Liver (tissue), 9 donors: ENCODE data around the gene HAO2. TPM values are rescaled to one million over a fixed set of nuclear protein-coding genes. Genes with fewer than 3 reads are reported as not detected.
"Not testable (repeated sequence)": the region's sequence is repeated elsewhere in the genome, so short reads cannot be mapped to it uniquely, and the experiment has no call there.

ENCODE experiments used
- DNase-seq: peaks from one replicate; pipeline ENCODE4 v3.0.0-alpha.2; 2017; ENCODE audit warnings: low spot score
- H3K27ac ChIP-seq, 2 donors: one replicate each; pipeline ENCODE4 v1.7.0; 2013; ENCODE audit warnings: inconsistent platforms in 2 of 2, low read length in 2 of 2, control low read depth in 1 of 2, low read depth in 1 of 2, mild to moderate bottlenecking in 1 of 2
- H3K27me3 ChIP-seq, 4 donors: one replicate each; pipeline versions ENCODE4 v1.6.1 to v1.7.0; 2013; ENCODE audit warnings: low read length in 3 of 4, inconsistent platforms in 1 of 4, mild to moderate bottlenecking in 1 of 4, moderate library complexity in 1 of 4; ENCODE audit not compliant: control insufficient read depth in 4 of 4, insufficient read depth in 4 of 4
- H3K36me3 ChIP-seq, 4 donors: one replicate each; pipeline versions ENCODE4 v1.6.1 to v1.7.0; 2013; ENCODE audit warnings: low read length in 3 of 4, mild to moderate bottlenecking in 3 of 4, low read depth in 1 of 4, moderate library complexity in 1 of 4; ENCODE audit not compliant: control insufficient read depth in 4 of 4, insufficient read depth in 3 of 4
- H3K4me1 ChIP-seq, 4 donors: one replicate each; pipeline versions ENCODE4 v1.6.1 to v1.7.0; 2013; ENCODE audit warnings: low read length in 3 of 4, mild to moderate bottlenecking in 3 of 4, moderate library complexity in 1 of 4; ENCODE audit not compliant: control insufficient read depth in 4 of 4, insufficient read depth in 4 of 4
- H3K4me3 ChIP-seq, 3 donors: one replicate each; pipeline versions ENCODE4 v1.6.1 to v1.7.0; 2013; ENCODE audit warnings: low read length in 3 of 3, control low read depth in 1 of 3, low read depth in 1 of 3, mild to moderate bottlenecking in 1 of 3
- H3K9ac ChIP-seq, 2 donors: one replicate each; pipeline ENCODE4 v1.7.0; 2013; ENCODE audit warnings: low read length in 2 of 2, mild to moderate bottlenecking in 2 of 2, moderate library complexity in 2 of 2, control low read depth in 1 of 2, low read depth in 1 of 2
- H3K9me3 ChIP-seq, 4 donors: one replicate each; pipeline versions ENCODE4 v1.6.1 to v1.7.0; 2013; ENCODE audit warnings: low read length in 3 of 4; ENCODE audit not compliant: control insufficient read depth in 4 of 4
- EGR1 ChIP-seq, 2 donors: IDR thresholded peaks; 2 replicates each; pipeline ENCODE4 v1.6.1; 2016 to 2018; ENCODE audit warnings: antibody characterized with exemption in 2 of 2, low read depth in 2 of 2
- FOXA1 ChIP-seq: IDR thresholded peaks from 2 replicates; pipeline ENCODE4 v1.6.1; 2016; ENCODE audit warnings: antibody characterized with exemption
- FOXA2 ChIP-seq: IDR thresholded peaks from 2 replicates; pipeline ENCODE4 v1.6.1; 2016; ENCODE audit warnings: antibody characterized with exemption
- HNF4G ChIP-seq: IDR thresholded peaks from 2 replicates; pipeline ENCODE4 v1.6.1; 2016; ENCODE audit warnings: antibody characterized with exemption
- NR2F2 ChIP-seq: IDR thresholded peaks from 2 replicates; pipeline ENCODE4 v1.6.1; 2016; ENCODE audit warnings: antibody characterized with exemption
- RXRA ChIP-seq, 2 donors: IDR thresholded peaks; 2 replicates each; pipeline ENCODE4 v1.6.1; 2017 to 2018; ENCODE audit warnings: antibody characterized with exemption in 2 of 2, mild to moderate bottlenecking in 1 of 2
- SP1 ChIP-seq: IDR thresholded peaks from 2 replicates; pipeline ENCODE4 v1.6.1; 2018; ENCODE audit warnings: antibody characterized with exemption, mild to moderate bottlenecking
- TAF1 ChIP-seq: conservative IDR thresholded peaks from 2 replicates; pipeline ENCODE4 v1.6.1; 2016; ENCODE audit warnings: antibody characterized with exemption, mild to moderate bottlenecking
- WGBS: extraction: QIAGEN DNeasy Blood & Tissue Kit; methylation state at CpG from one replicate; pipeline ENCODE4 v1.1.7; 2013; 5-methylcytosine and 5-hydroxymethylcytosine counted together
- polyA plus RNA-seq, 2 donors: library from polyadenylated mRNA; stranded (reverse) in 1 of 2; unstranded in 1 of 2; fragments of 200-250 nt in 1 of 2; fragments of >200 nt in 1 of 2; fragmentation: Nextera tagmentation in 1 of 2; extraction: Ambion mirVana in 1 of 2; gene quantifications; one replicate each; pipeline versions ENCODE4 v1.2.1 to v1.2.3, GENCODE V29; 2013 to 2015
- total RNA-seq, 2 donors: library from RNA; depleted of rRNA; stranded (reverse); fragments of >200 nt; gene quantifications; one replicate each; pipeline ENCODE4 v1.2.3, GENCODE V29; 2014
- TF ChIP-seq, protein P1 (sequence below): IDR thresholded peaks from 2 replicates; pipeline ENCODE4 v1.6.1; 2016; ENCODE audit warnings: antibody characterized with exemption
- TF ChIP-seq, protein P2 (sequence below): IDR thresholded peaks from 2 replicates; pipeline ENCODE4 v1.6.1; 2016; ENCODE audit warnings: antibody characterized with exemption
- TF ChIP-seq, protein P3 (sequence below): IDR thresholded peaks from 2 replicates; pipeline ENCODE4 v1.6.1; 2016; ENCODE audit warnings: antibody characterized with exemption, mild to moderate bottlenecking
- TF ChIP-seq, protein P4 (sequence below): fragments of 150-350 bp; IDR thresholded peaks from 2 replicates; pipeline ENCODE4 v1.5.1; 2017; ENCODE audit warnings: improper control_type of control experiment, low read depth, low read length; ENCODE audit not compliant: missing input control
- donor health status: healthy.
- donor health status: healthy.
- donor health status: healthy.
- donor health status: healthy.
- donor health status: healthy.

The HAO2 gene
- total and polyA plus RNA-seq, 4 donors: 8.2 to 377 (median 150) TPM

DNA sequence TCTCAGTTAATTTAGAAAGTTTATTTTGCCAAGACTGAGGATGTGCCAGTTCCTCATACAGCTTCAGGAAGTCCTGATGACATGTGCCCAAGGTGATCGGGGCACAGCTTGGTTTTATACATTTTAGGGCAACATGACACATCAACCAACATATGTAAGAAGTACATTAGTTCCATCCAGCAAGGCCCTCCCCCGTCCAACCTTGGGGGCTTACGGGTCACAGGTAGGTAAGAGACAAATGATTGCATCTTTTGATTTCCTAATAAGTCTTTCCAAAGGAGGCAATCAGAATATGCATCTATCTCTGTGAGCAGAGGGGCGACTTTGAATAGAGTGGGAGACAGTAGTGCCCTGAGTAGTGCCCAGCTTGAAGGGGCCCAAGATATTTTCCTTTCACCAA, 19.6 kb upstream of the HAO2 start:
- no peak for DNase-seq
- WGBS: 92% methylated on average over 4 of the region's 4 CpGs
- no peaks in the 10 kb centered on the region for H3K27me3 ChIP-seq
- H3K27ac ChIP-seq: no peak overlapping the region
- peaks cover 0 to 23% (median 16%) of the 10 kb centered on the region in 4 donors for H3K4me1 ChIP-seq
- H3K9me3 ChIP-seq: no peaks in the 10 kb centered on the region
- no peak for TF ChIP-seq RXRA (IDR thresholded peaks at IDR 0.05)
- TF ChIP-seq, protein P1, sequence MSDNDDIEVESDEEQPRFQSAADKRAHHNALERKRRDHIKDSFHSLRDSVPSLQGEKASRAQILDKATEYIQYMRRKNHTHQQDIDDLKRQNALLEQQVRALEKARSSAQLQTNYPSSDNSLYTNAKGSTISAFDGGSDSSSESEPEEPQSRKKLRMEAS: no peak
- TF ChIP-seq, protein P2, sequence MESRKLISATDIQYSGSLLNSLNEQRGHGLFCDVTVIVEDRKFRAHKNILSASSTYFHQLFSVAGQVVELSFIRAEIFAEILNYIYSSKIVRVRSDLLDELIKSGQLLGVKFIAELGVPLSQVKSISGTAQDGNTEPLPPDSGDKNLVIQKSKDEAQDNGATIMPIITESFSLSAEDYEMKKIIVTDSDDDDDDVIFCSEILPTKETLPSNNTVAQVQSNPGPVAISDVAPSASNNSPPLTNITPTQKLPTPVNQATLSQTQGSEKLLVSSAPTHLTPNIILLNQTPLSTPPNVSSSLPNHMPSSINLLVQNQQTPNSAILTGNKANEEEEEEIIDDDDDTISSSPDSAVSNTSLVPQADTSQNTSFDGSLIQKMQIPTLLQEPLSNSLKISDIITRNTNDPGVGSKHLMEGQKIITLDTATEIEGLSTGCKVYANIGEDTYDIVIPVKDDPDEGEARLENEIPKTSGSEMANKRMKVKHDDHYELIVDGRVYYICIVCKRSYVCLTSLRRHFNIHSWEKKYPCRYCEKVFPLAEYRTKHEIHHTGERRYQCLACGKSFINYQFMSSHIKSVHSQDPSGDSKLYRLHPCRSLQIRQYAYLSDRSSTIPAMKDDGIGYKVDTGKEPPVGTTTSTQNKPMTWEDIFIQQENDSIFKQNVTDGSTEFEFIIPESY: no peak
- peaks cover 0 to 11% (median 7%) of the 10 kb centered on the region in 4 donors for H3K36me3 ChIP-seq
- H3K4me3 ChIP-seq: no peak overlapping the region
- no peak overlapping the region for H3K9ac ChIP-seq

DNA sequence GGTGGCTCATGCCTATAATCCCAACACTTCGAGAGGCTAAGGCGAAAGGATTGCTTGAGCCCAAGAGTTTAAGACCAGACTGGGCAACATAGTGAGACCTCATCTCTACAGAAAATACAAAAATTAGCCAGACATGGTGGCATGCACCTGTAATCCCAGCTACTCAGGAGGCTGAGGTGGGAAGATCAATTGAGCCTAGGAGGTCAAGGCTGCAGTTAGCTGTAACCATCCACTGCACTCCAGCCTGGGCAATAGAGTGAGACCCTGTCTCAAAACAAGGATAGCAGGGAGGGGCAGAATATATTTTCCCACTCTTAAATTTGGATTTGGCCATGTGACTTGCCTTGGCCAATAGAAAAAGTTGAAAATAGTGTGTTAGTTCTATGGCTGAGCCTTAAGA, 17.7 kb upstream of the HAO2 start:
- not testable (repeated sequence) for H3K4me3 ChIP-seq, H3K27me3 ChIP-seq, H3K9me3 ChIP-seq, H3K4me1 ChIP-seq, H3K27ac ChIP-seq, DNase-seq, H3K9ac ChIP-seq
- peaks cover 0 to 19% (median 12%) of the 10 kb centered on the region in 4 donors for H3K36me3 ChIP-seq
- WGBS: 98% methylated on average over 2 of the region's 2 CpGs

DNA sequence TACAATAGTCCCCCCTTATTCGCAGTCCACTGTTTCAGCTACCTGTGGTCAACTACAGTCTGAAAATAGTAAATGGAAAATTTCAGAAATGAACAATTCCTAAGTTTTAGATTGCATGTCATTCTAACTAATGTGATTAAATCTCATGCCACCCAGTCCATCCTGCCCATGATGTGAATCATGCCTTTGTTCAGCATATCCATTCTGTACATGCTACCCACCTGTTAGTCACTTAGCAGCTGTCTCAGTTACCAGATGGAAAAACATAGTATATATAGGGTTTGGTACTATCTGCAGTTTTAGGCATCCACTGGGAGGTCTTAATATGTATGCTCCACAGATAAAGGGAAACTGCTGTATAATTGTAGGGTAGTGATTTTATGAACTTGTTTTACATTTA, 16.6 kb upstream of the HAO2 start:
- Histone ChIP-seq H3K4me3 (no peak overlapping the region), H3K9me3 (no peaks in the 10 kb centered on the region), H3K27ac (no peak overlapping the region), H3K27me3 (no peaks in the 10 kb centered on the region), H3K9ac (no peak overlapping the region), H3K4me1 (peaks cover 0 to 8% (median 6%) of the 10 kb centered on the region in 4 donors), H3K36me3 (peaks cover 0 to 22% (median 17%) of the 10 kb centered on the region in 4 donors)
- TF ChIP-seq, protein P1: no peak
- no peak for TF ChIP-seq NR2F2
- TF ChIP-seq EGR1 (IDR thresholded peaks at IDR 0.05; ENCODE audit: low read depth in 2 of 2): no peak
- no peak for TF ChIP-seq FOXA2
- TF ChIP-seq RXRA (IDR thresholded peaks at IDR 0.05): no peak
- WGBS: 96% methylated on average over 1 of the region's 1 CpG
- no peak for DNase-seq

DNA sequence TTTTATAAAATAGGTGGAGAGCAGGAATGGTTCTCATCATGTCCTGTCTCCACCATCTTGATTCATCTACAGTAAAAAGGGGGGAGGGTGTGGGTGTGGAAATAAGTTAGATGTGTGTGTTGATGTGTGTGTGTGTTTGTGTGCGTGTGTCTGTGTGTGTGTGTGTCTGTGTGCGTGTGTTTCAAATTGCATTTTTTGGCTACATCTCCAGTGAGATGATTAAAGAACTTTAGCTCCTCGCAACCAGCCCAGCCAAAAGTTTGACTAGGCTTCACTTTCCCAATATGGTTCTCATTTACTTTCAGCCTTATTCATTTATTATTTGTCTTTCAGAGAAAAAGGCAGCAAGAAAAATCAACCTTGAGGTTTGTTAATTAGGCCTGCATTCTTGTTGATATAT, 14.7 kb upstream of the HAO2 start:
- no peak for DNase-seq
- Histone ChIP-seq H3K9ac (no peak overlapping the region), H3K4me3 (no peak overlapping the region), H3K27ac (no peak overlapping the region), H3K36me3 (peaks cover 0 to 26% (median 21%) of the 10 kb centered on the region in 4 donors), H3K4me1 (peaks cover 0 to 3% (median 0%) of the 10 kb centered on the region in 4 donors), H3K27me3 (no peaks in the 10 kb centered on the region), H3K9me3 (no peaks in the 10 kb centered on the region)
- 92% methylated on average over 3 of the region's 3 CpGs for WGBS
- TF ChIP-seq, protein P3, sequence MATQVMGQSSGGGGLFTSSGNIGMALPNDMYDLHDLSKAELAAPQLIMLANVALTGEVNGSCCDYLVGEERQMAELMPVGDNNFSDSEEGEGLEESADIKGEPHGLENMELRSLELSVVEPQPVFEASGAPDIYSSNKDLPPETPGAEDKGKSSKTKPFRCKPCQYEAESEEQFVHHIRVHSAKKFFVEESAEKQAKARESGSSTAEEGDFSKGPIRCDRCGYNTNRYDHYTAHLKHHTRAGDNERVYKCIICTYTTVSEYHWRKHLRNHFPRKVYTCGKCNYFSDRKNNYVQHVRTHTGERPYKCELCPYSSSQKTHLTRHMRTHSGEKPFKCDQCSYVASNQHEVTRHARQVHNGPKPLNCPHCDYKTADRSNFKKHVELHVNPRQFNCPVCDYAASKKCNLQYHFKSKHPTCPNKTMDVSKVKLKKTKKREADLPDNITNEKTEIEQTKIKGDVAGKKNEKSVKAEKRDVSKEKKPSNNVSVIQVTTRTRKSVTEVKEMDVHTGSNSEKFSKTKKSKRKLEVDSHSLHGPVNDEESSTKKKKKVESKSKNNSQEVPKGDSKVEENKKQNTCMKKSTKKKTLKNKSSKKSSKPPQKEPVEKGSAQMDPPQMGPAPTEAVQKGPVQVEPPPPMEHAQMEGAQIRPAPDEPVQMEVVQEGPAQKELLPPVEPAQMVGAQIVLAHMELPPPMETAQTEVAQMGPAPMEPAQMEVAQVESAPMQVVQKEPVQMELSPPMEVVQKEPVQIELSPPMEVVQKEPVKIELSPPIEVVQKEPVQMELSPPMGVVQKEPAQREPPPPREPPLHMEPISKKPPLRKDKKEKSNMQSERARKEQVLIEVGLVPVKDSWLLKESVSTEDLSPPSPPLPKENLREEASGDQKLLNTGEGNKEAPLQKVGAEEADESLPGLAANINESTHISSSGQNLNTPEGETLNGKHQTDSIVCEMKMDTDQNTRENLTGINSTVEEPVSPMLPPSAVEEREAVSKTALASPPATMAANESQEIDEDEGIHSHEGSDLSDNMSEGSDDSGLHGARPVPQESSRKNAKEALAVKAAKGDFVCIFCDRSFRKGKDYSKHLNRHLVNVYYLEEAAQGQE: no peak
- TF ChIP-seq, protein P2: no peak
- TF ChIP-seq, protein P1: no peak
- TF ChIP-seq EGR1 (IDR thresholded peaks at IDR 0.05; ENCODE audit: low read depth in 2 of 2): no peak
- no peak for TF ChIP-seq SP1
- TF ChIP-seq, protein P4, sequence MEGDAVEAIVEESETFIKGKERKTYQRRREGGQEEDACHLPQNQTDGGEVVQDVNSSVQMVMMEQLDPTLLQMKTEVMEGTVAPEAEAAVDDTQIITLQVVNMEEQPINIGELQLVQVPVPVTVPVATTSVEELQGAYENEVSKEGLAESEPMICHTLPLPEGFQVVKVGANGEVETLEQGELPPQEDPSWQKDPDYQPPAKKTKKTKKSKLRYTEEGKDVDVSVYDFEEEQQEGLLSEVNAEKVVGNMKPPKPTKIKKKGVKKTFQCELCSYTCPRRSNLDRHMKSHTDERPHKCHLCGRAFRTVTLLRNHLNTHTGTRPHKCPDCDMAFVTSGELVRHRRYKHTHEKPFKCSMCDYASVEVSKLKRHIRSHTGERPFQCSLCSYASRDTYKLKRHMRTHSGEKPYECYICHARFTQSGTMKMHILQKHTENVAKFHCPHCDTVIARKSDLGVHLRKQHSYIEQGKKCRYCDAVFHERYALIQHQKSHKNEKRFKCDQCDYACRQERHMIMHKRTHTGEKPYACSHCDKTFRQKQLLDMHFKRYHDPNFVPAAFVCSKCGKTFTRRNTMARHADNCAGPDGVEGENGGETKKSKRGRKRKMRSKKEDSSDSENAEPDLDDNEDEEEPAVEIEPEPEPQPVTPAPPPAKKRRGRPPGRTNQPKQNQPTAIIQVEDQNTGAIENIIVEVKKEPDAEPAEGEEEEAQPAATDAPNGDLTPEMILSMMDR: no peak
- no peak for TF ChIP-seq FOXA1
- no peak for TF ChIP-seq TAF1
- TF ChIP-seq HNF4G: no peak
